Measurements from ENCODE around the gene FHOD3. TPM values are rescaled to one million over a fixed set of nuclear protein-coding genes. Genes with fewer than 3 reads are reported as not detected.

FHOD3 gene
- total and polyA plus RNA-seq, 4 donors, result 6.2 to 42.0 (median 20.4) TPM

- Histone ChIP-seq H3K36me3 (ENCODE audit: control insufficient read depth in 1 of 2, insufficient read depth in 2 of 2, low read length in 1 of 2) (no peaks in the 10 kb centered on the region), H3K9me3 (ENCODE audit: control insufficient read depth, low read length) (no peaks in the 10 kb centered on the region), H3K27ac (ENCODE audit: low read depth in 1 of 2, low read length in 2 of 2) (no peak overlapping the region), H3K4me1 (ENCODE audit: control insufficient read depth in 1 of 2, insufficient read depth in 2 of 2, low read length in 2 of 2) (no peaks in the 10 kb centered on the region), H3K27me3 (ENCODE audit: control insufficient read depth in 1 of 2, insufficient read depth in 2 of 2, low read length in 1 of 2) (no peaks in the 10 kb centered on the region), H3K4me3 (ENCODE audit: low read length in 2 of 2) (no peak overlapping the region)
- intact Hi-C loops (cut with DNase I), result no loop called here
- ATAC-seq (ENCODE audit: low FRiP score), result no peak
- no peak for DNase-seq
- WGBS, 2 donors, result 90% methylated on average over 2 of the region's 2 CpGs
These were observed 400.4 kb downstream of the FHOD3 start for GRCh38 chr18:36697905-36698304.

- no peak overlapping the region for H3K27ac ChIP-seq (ENCODE audit: low read depth in 1 of 2, low read length in 2 of 2)
- WGBS, 2 donors, result 85 to 91% methylated on average over 4 of the region's 4 CpGs
- DNase-seq (no peak), ATAC-seq (ENCODE audit: low FRiP score) (no peak)
- H3K27me3 ChIP-seq (ENCODE audit: control insufficient read depth in 1 of 2, insufficient read depth in 2 of 2, low read length in 1 of 2), result no peaks in the 10 kb centered on the region
- H3K36me3 ChIP-seq (ENCODE audit: control insufficient read depth in 1 of 2, insufficient read depth in 2 of 2, low read length in 1 of 2), result no peaks in the 10 kb centered on the region
- H3K4me1 ChIP-seq (ENCODE audit: control insufficient read depth in 1 of 2, insufficient read depth in 2 of 2, low read length in 2 of 2), result no peaks in the 10 kb centered on the region
- intact Hi-C loops (cut with DNase I), result no loop called here
- no peaks in the 10 kb centered on the region for H3K9me3 ChIP-seq (ENCODE audit: control insufficient read depth, low read length)
- H3K4me3 ChIP-seq (ENCODE audit: low read length in 2 of 2), result no peak overlapping the region
These were observed 403.4 kb downstream of the FHOD3 start for GRCh38 chr18:36700955-36701354.

GRCh38 chr18:36702401-36703013 lies 405.0 kb downstream of the FHOD3 start:
- H3K9me3 ChIP-seq (ENCODE audit: control insufficient read depth, low read length), result no peaks in the 10 kb centered on the region
- DNase-seq (no peak), ATAC-seq (ENCODE audit: low FRiP score) (peak; percentile 42)
- H3K4me1 ChIP-seq (ENCODE audit: control insufficient read depth in 1 of 2, insufficient read depth in 2 of 2, low read length in 2 of 2), result no peaks in the 10 kb centered on the region
- H3K4me3 ChIP-seq (ENCODE audit: low read length in 2 of 2), result no peak overlapping the region
- intact Hi-C loops (cut with DNase I), result no loop called here
- H3K36me3 ChIP-seq (ENCODE audit: control insufficient read depth in 1 of 2, insufficient read depth in 2 of 2, low read length in 1 of 2), result no peaks in the 10 kb centered on the region
- no peaks in the 10 kb centered on the region for H3K27me3 ChIP-seq (ENCODE audit: control insufficient read depth in 1 of 2, insufficient read depth in 2 of 2, low read length in 1 of 2)
- 75 to 81% methylated on average over 10 of the region's 10 CpGs for WGBS, 2 donors
- no peak overlapping the region for H3K27ac ChIP-seq (ENCODE audit: low read depth in 1 of 2, low read length in 2 of 2)

- intact Hi-C loops (cut with DNase I), result no loop called here
- no peaks in the 10 kb centered on the region for H3K36me3 ChIP-seq (ENCODE audit: control insufficient read depth in 1 of 2, insufficient read depth in 2 of 2, low read length in 1 of 2)
- H3K27ac ChIP-seq (ENCODE audit: low read depth in 1 of 2, low read length in 2 of 2), result no peak overlapping the region
- H3K9me3 ChIP-seq (ENCODE audit: control insufficient read depth, low read length), result no peaks in the 10 kb centered on the region
- ATAC-seq (ENCODE audit: low FRiP score), result no peak
- no peak for DNase-seq
- no peak overlapping the region for H3K4me3 ChIP-seq (ENCODE audit: low read length in 2 of 2)
- H3K27me3 ChIP-seq (ENCODE audit: control insufficient read depth in 1 of 2, insufficient read depth in 2 of 2, low read length in 1 of 2), result no peaks in the 10 kb centered on the region
- H3K4me1 ChIP-seq (ENCODE audit: control insufficient read depth in 1 of 2, insufficient read depth in 2 of 2, low read length in 2 of 2), result no peaks in the 10 kb centered on the region
- 92% methylated on average over 6 of the region's 6 CpGs for WGBS, 2 donors
These were observed 406.6 kb downstream of the FHOD3 start for GRCh38 chr18:36704156-36704555.

- no peaks in the 10 kb centered on the region for H3K36me3 ChIP-seq (ENCODE audit: control insufficient read depth in 1 of 2, insufficient read depth in 2 of 2, low read length in 1 of 2)
- H3K4me1 ChIP-seq (ENCODE audit: control insufficient read depth in 1 of 2, insufficient read depth in 2 of 2, low read length in 2 of 2), result no peaks in the 10 kb centered on the region
- ATAC-seq (ENCODE audit: low FRiP score), result no peak
- WGBS, 2 donors, result 79 to 85% methylated on average over 8 of the region's 8 CpGs
- no peaks in the 10 kb centered on the region for H3K27me3 ChIP-seq (ENCODE audit: control insufficient read depth in 1 of 2, insufficient read depth in 2 of 2, low read length in 1 of 2)
- no peak overlapping the region for H3K27ac ChIP-seq (ENCODE audit: low read depth in 1 of 2, low read length in 2 of 2)
- no peak overlapping the region for H3K4me3 ChIP-seq (ENCODE audit: low read length in 2 of 2)
- DNase-seq, result no peak
- intact Hi-C loops (cut with DNase I), result no loop called here
- H3K9me3 ChIP-seq (ENCODE audit: control insufficient read depth, low read length), result no peaks in the 10 kb centered on the region
These were observed 408.8 kb downstream of the FHOD3 start for GRCh38 chr18:36706134-36706881.

- WGBS, 2 donors, result 94% methylated on average over 4 of the region's 4 CpGs
- intact Hi-C loops (cut with DNase I), result no loop called here
- Histone ChIP-seq H3K27ac (ENCODE audit: low read depth in 1 of 2, low read length in 2 of 2) (no peak overlapping the region), H3K36me3 (ENCODE audit: control insufficient read depth in 1 of 2, insufficient read depth in 2 of 2, low read length in 1 of 2) (no peaks in the 10 kb centered on the region), H3K27me3 (ENCODE audit: control insufficient read depth in 1 of 2, insufficient read depth in 2 of 2, low read length in 1 of 2) (no peaks in the 10 kb centered on the region), H3K9me3 (ENCODE audit: control insufficient read depth, low read length) (no peaks in the 10 kb centered on the region), H3K4me3 (ENCODE audit: low read length in 2 of 2) (no peak overlapping the region), H3K4me1 (ENCODE audit: control insufficient read depth in 1 of 2, insufficient read depth in 2 of 2, low read length in 2 of 2) (no peaks in the 10 kb centered on the region)
- DNase-seq, result no peak
- ATAC-seq (ENCODE audit: low FRiP score), result no peak
These were observed 410.9 kb downstream of the FHOD3 start for GRCh38 chr18:36708366-36708765.

- 88 to 90% methylated on average over 6 of the region's 6 CpGs for WGBS, 2 donors
- Histone ChIP-seq H3K4me3 (ENCODE audit: low read length in 2 of 2) (no peak overlapping the region), H3K4me1 (ENCODE audit: control insufficient read depth in 1 of 2, insufficient read depth in 2 of 2, low read length in 2 of 2) (no peaks in the 10 kb centered on the region), H3K36me3 (ENCODE audit: control insufficient read depth in 1 of 2, insufficient read depth in 2 of 2, low read length in 1 of 2) (no peaks in the 10 kb centered on the region), H3K27ac (ENCODE audit: low read depth in 1 of 2, low read length in 2 of 2) (no peak overlapping the region), H3K9me3 (ENCODE audit: control insufficient read depth, low read length) (no peaks in the 10 kb centered on the region), H3K27me3 (ENCODE audit: control insufficient read depth in 1 of 2, insufficient read depth in 2 of 2, low read length in 1 of 2) (no peaks in the 10 kb centered on the region)
- no peak for DNase-seq
- no peak for ATAC-seq (ENCODE audit: low FRiP score)
- intact Hi-C loops (cut with DNase I), result no loop called here
These were observed 411.8 kb downstream of the FHOD3 start for GRCh38 chr18:36709315-36709714.

- Histone ChIP-seq H3K36me3 (ENCODE audit: control insufficient read depth in 1 of 2, insufficient read depth in 2 of 2, low read length in 1 of 2) (peaks cover 0 to 2% of the 10 kb centered on the region in 2 donors), H3K4me3 (ENCODE audit: low read length in 2 of 2) (no peak overlapping the region), H3K27me3 (ENCODE audit: control insufficient read depth in 1 of 2, insufficient read depth in 2 of 2, low read length in 1 of 2) (no peaks in the 10 kb centered on the region), H3K27ac (ENCODE audit: low read depth in 1 of 2, low read length in 2 of 2) (no peak overlapping the region), H3K9me3 (ENCODE audit: control insufficient read depth, low read length) (no peaks in the 10 kb centered on the region), H3K4me1 (ENCODE audit: control insufficient read depth in 1 of 2, insufficient read depth in 2 of 2, low read length in 2 of 2) (no peaks in the 10 kb centered on the region)
- WGBS, 2 donors, result 79 to 84% methylated on average over 6 of the region's 6 CpGs
- intact Hi-C loops (cut with DNase I), result no loop called here
- no peak for DNase-seq
- no peak for ATAC-seq (ENCODE audit: low FRiP score)
These were observed 413.7 kb downstream of the FHOD3 start for GRCh38 chr18:36711014-36711725.
